IMR-90 (cell line): ENCODE results near the gene GMPPA.

Experiments used
- ELK1 ChIP-seq: fragments of 150-350 bp; IDR thresholded peaks from 2 replicates; pipeline ENCODE4 v1.6.1; 2016; ENCODE audit warnings: low read depth, mild to moderate bottlenecking, low read length, moderate library complexity, borderline replicate concordance
- TF ChIP-seq, protein P1 (sequence below): conservative IDR thresholded peaks from 2 replicates; pipeline ENCODE4 v1.5.1; 2012; ENCODE audit warnings: mild to moderate bottlenecking, low read depth, low read length, improper control_type of control experiment

DNA sequence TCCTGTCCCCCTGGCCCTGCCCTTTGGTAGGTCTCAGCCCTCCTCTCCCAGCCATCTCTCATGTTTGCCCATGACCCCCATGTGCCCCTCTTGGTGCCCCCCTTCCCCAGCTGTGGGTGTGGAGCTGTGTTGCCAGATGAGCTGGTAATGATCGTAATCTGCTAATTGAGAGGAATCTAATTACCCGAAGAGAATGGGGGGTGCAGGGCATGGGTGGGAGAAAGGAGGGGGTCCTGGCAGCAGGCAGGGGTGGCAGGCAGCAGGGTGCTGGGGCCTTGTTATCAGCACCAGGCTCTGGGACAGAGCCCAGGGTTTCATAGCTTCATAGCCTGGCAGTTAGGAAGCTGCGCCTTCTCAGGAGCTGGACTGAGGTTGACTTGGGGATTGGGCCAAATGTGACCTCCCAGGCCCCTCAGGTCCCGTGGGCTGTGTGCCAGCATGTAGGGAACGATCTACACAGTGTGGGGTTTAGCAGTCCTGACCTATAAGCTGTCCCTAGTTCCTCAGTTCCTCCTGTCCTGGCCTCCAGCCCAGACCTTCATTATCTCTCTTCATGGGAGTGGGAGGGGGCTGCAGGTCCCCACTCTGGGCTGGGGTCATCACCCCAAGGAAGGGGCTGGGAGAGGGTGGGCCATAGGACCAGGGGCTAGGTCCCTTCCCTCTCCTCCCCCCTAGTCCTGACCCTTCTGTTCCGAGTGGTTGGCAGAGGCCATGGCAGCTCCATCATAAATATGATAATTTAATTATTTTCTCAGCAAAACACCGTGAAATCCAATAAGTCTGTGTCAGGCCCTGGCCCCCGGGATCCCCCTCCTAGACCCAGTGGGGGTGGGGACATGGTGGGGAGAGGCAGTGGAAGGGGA is 9.1 kb downstream of the GMPPA start:
- TF ChIP-seq, protein P1, sequence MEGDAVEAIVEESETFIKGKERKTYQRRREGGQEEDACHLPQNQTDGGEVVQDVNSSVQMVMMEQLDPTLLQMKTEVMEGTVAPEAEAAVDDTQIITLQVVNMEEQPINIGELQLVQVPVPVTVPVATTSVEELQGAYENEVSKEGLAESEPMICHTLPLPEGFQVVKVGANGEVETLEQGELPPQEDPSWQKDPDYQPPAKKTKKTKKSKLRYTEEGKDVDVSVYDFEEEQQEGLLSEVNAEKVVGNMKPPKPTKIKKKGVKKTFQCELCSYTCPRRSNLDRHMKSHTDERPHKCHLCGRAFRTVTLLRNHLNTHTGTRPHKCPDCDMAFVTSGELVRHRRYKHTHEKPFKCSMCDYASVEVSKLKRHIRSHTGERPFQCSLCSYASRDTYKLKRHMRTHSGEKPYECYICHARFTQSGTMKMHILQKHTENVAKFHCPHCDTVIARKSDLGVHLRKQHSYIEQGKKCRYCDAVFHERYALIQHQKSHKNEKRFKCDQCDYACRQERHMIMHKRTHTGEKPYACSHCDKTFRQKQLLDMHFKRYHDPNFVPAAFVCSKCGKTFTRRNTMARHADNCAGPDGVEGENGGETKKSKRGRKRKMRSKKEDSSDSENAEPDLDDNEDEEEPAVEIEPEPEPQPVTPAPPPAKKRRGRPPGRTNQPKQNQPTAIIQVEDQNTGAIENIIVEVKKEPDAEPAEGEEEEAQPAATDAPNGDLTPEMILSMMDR = no peak
- TF ChIP-seq ELK1 = no peak
